ENCODE data around the gene CNGA1. TPM values are rescaled to one million over a fixed set of nuclear protein-coding genes. Genes with fewer than 3 reads are reported as not detected.

Gene CNGA1
- total RNA-seq, 1 experiment from 2014 or later: 1.0 TPM

- H3K4me2 ChIP-seq (ENCODE audit: insufficient read depth, insufficient read length, low read length): no peak overlapping the region
- no peak overlapping the region for H2BK15ac ChIP-seq (ENCODE audit: low read depth, low read length)
- H4K20me1 ChIP-seq (ENCODE audit: control insufficient read depth, insufficient read depth, insufficient read length): no peaks in the 10 kb centered on the region
- no peak overlapping the region for H2AK5ac ChIP-seq (ENCODE audit: insufficient read length, low read length)
- Mint-ChIP-seq H3K4me1 (peaks cover 28 to 32% of the 10 kb centered on the region in 2 experiments), H3K9me3 (peaks cover 0 to 2% of the 10 kb centered on the region in 2 experiments; a peak in 2 of 5 replicates), H3K27me3 (ENCODE audit: low read depth) (no peaks in the 10 kb centered on the region), H3K4me3 (no peak overlapping the region), H3K36me3 (ENCODE audit: insufficient read depth in 1 of 3, low read depth in 3 of 3) (peaks cover 12 to 27% (median 22%) of the 10 kb centered on the region in 3 experiments), H3K27ac (peak overlapping the region in 1 of 3 experiments; percentile 18; a peak in 1 of 7 replicates)
- no peaks in the 10 kb centered on the region for H3K23me2 ChIP-seq (ENCODE audit: insufficient read length, low read depth, low read length, poor library complexity, severe bottlenecking)
- H3K9me3 ChIP-seq (ENCODE audit: control insufficient read depth, low read depth, low read length): no peaks in the 10 kb centered on the region
- WGBS (ENCODE audit: extremely low coverage, insufficient read length, low lambda C conversion rate): no CpG with 5 or more reads among the region's 2 CpGs
- no peak overlapping the region for H3K56ac ChIP-seq (ENCODE audit: insufficient read length, low read depth, low read length)
- no peak overlapping the region for H2BK120ac ChIP-seq (ENCODE audit: low read depth, low read length, poor library complexity, severe bottlenecking)
- peaks cover 4% of the 10 kb centered on the region; the same call in 1 of the 2 replicates for H3K4me1 ChIP-seq (ENCODE audit: insufficient read depth, low read length)
- H2BK12ac ChIP-seq (ENCODE audit: insufficient read length, low read depth, low read length): no peak overlapping the region
- no peak overlapping the region for H2BK5ac ChIP-seq (ENCODE audit: insufficient read length, low read length)
- no peaks in the 10 kb centered on the region for H3K79me1 ChIP-seq (ENCODE audit: insufficient read depth, low read depth, low read length, poor library complexity, severe bottlenecking)
- no peak overlapping the region for H3T11ph ChIP-seq (ENCODE audit: low read length)
- no peak overlapping the region for H3K23ac ChIP-seq (ENCODE audit: insufficient read length, low read depth, low read length)
- no peak overlapping the region for H4K91ac ChIP-seq (ENCODE audit: insufficient read length, low read depth, low read length)
- no peak for TF ChIP-seq CTCF (conservative IDR thresholded peaks at IDR 0.05)
- no peak overlapping the region for H3K9ac ChIP-seq (ENCODE audit: extremely low read depth, insufficient read length, low read length)
- no peak overlapping the region for H3K14ac ChIP-seq (ENCODE audit: insufficient read depth, low read length)
- H4K5ac ChIP-seq (ENCODE audit: insufficient read length, low read depth, low read length): no peak overlapping the region
- H3K18ac ChIP-seq (ENCODE audit: insufficient read length, low read depth, low read length): no peak overlapping the region
- H3K27me3 ChIP-seq (ENCODE audit: insufficient read depth, low read length): no peaks in the 10 kb centered on the region
- H4K8ac ChIP-seq (replicated peaks; ENCODE audit: insufficient read length, low read depth, low read length): no peak overlapping the region
- H3K27ac ChIP-seq (ENCODE audit: insufficient read length, low read depth, low read length): no peak overlapping the region
- H2BK20ac ChIP-seq (ENCODE audit: low read depth, low read length, poor library complexity, severe bottlenecking): no peak overlapping the region
- no peaks in the 10 kb centered on the region for H3K79me2 ChIP-seq (ENCODE audit: insufficient read depth, low read length)
- H3K4ac ChIP-seq (ENCODE audit: low read depth, low read length): no peak overlapping the region
- no peak for DNase-seq
- no peak overlapping the region for H2AFZ ChIP-seq (ENCODE audit: low read length)
Observed at GRCh38 chr4:48025005-48025404, 8.5 kb upstream of the CNGA1 start.
